Limb (tissue), 2 donors: ENCODE measurements around the gene CLIC4.

Source experiments
- DNase-seq, 2 donors: peaks; one replicate each; pipeline ENCODE4 v3.0.0-alpha.2; 2016; ENCODE audit errors: extremely low spot score in 2 of 2

The CLIC4 gene

GRCh38 chr1:24858277-24858676 is 113.0 kb downstream of the CLIC4 start:
- no peak for DNase-seq

GRCh38 chr1:24859063-24860010 is 114.1 kb downstream of the CLIC4 start:
- no peak for DNase-seq

GRCh38 chr1:24860841-24861240 is 115.6 kb downstream of the CLIC4 start:
- DNase-seq: no peak

- no peak for DNase-seq
Measured at GRCh38 chr1:24861821-24862727, 116.8 kb downstream of the CLIC4 start.

GRCh38 chr1:24862775-24863483 is 117.7 kb downstream of the CLIC4 start:
- no peak for DNase-seq

- DNase-seq: no peak
Measured at GRCh38 chr1:24864370-24864777, 119.1 kb downstream of the CLIC4 start.

- no peak for DNase-seq
Measured at GRCh38 chr1:24865168-24865567, 119.9 kb downstream of the CLIC4 start.

GRCh38 chr1:24865587-24865986 is 120.3 kb downstream of the CLIC4 start:
- DNase-seq: no peak

GRCh38 chr1:24866211-24867083 is 121.2 kb downstream of the CLIC4 start:
- no peak for DNase-seq

- no peak for DNase-seq
Measured at GRCh38 chr1:24867084-24867870, 122.0 kb downstream of the CLIC4 start.

- no peak for DNase-seq
Measured at GRCh38 chr1:24868016-24868875, 123.0 kb downstream of the CLIC4 start.

GRCh38 chr1:24870551-24871195 is 125.4 kb downstream of the CLIC4 start:
- DNase-seq: no peak

- DNase-seq: no peak
Measured at GRCh38 chr1:24871306-24871901, 126.2 kb downstream of the CLIC4 start.

GRCh38 chr1:24872061-24872850 is 127.0 kb downstream of the CLIC4 start:
- no peak for DNase-seq

GRCh38 chr1:24873148-24873547 is 127.9 kb downstream of the CLIC4 start:
- no peak for DNase-seq

- DNase-seq: no peak
Measured at GRCh38 chr1:24874056-24874455, 128.8 kb downstream of the CLIC4 start.

- no peak for DNase-seq
Measured at GRCh38 chr1:24874611-24875234, 129.5 kb downstream of the CLIC4 start.
